K562 (cell line): ENCODE results near the gene HOXA1. TPM values are rescaled to one million over a fixed set of nuclear protein-coding genes. Genes with fewer than 3 reads are reported as not detected.

ENCODE experiments used
- ATAC-seq: fragments of 200-7000 bp; cut with Tn5 transposase; 3 replicates; pipeline ENCODE4 v1.9.1; 2020; ENCODE audit warnings: moderate library complexity
- BruUV-seq: library from RNA; stranded (reverse); fragments of 400-500 nt; replicated peaks from 2 replicates; lab custom pipeline; 2021; lab: Mats Ljungman, UMichigan
- CTCF ChIA-PET: fragments of 300-600 bp; formaldehyde crosslinking; extraction: SDS; loops from one replicate; lab custom pipeline; 2021; ENCODE audit warnings: low intra/inter-chr PET ratio; lab: Yijun Ruan, JAX
- POLR2A ChIA-PET: fragments of 300-600, 350-650 bp; sonication (Branson Sonifier 250); formaldehyde crosslinking; extraction: SDS; loops from one replicate; lab custom pipeline; 2021; ENCODE audit warnings: antibody characterized with exemption, inconsistent platforms; lab: Yijun Ruan, JAX
- DNase-seq, 4 experiments: peaks; one replicate each; pipeline versions ENCODE4 v3.0.0 to v3.0.0-alpha.2; 2011 to 2018; ENCODE audit warnings: low spot score in 3 of 4, mixed read lengths in 3 of 4; ENCODE audit errors: extremely low read depth in 1 of 4
- FAIRE-seq: peaks from 2 replicates; lab custom pipeline; 2011; peaks lifted over from hg19 to GRCh38; lab: Jason Lieb, UNC
- H2AFZ ChIP-seq: 2 replicates; pipeline ENCODE4 v1.6.0; 2011; ENCODE audit warnings: low read depth, low read length, control low read depth, inconsistent platforms
- H3K27ac ChIP-seq: fragments of 200-600 bp; 3 replicates; pipeline ENCODE4 v1.8.0; 2011; ENCODE audit warnings: low read depth, mild to moderate bottlenecking, control low read depth, inconsistent platforms, low read length, moderate library complexity, mixed read lengths; ENCODE audit errors: extremely low read depth
- H3K27me3 ChIP-seq, 2 experiments: fragments of 300-600 bp in 1 of 2; 2 replicates in 1 of 2; 3 replicates in 1 of 2; pipeline versions ENCODE4 v1.6.0 to v1.8.0; 2011; ENCODE audit warnings: inconsistent platforms in 2 of 2, low read length in 2 of 2, mild to moderate bottlenecking in 1 of 2, mixed read lengths in 1 of 2, moderate library complexity in 1 of 2; ENCODE audit not compliant: control insufficient read depth in 2 of 2, insufficient read depth in 2 of 2
- H3K36me3 ChIP-seq: fragments of 300-600 bp; 3 replicates; pipeline ENCODE4 v1.8.0; 2011; ENCODE audit warnings: mild to moderate bottlenecking, low read length, inconsistent platforms; ENCODE audit not compliant: control insufficient read depth, insufficient read depth
- H3K4me1 ChIP-seq, 2 experiments: fragments of 200-600 bp in 1 of 2; replicated peaks in 1 of 2; 2 replicates in 1 of 2; 3 replicates in 1 of 2; pipeline versions ENCODE4 v1.5.1 to v1.8.0; 2011; ENCODE audit warnings: inconsistent platforms in 2 of 2, low read length in 2 of 2, mild to moderate bottlenecking in 1 of 2, mixed read lengths in 1 of 2, moderate library complexity in 1 of 2; ENCODE audit not compliant: control insufficient read depth in 2 of 2, insufficient read depth in 2 of 2
- H3K4me2 ChIP-seq: 2 replicates; pipeline ENCODE4 v1.6.1; 2011; ENCODE audit warnings: low read length, control low read depth, inconsistent platforms, mixed read lengths; ENCODE audit not compliant: insufficient read depth
- H3K4me3 ChIP-seq: fragments of 200-600 bp; sonication (generic), shearing (Covaris generic); 2 replicates; pipeline ENCODE4 v1.5.1; 2016; ENCODE audit warnings: control low read depth, inconsistent platforms
- H3K79me2 ChIP-seq: fragments of 200-600 bp; 3 replicates; pipeline ENCODE4 v1.8.0; 2011; ENCODE audit warnings: low read length, inconsistent platforms; ENCODE audit not compliant: control insufficient read depth, insufficient read depth
- H3K9ac ChIP-seq, 2 experiments: 2 replicates each; pipeline versions ENCODE4 v1.6.0 to v1.6.1; 2011; ENCODE audit warnings: low read depth in 2 of 2, low read length in 2 of 2, control low read depth in 1 of 2, inconsistent platforms in 1 of 2, mild to moderate bottlenecking in 1 of 2, mixed read lengths in 1 of 2; ENCODE audit not compliant: insufficient read depth in 1 of 2
- H3K9me1 ChIP-seq: one replicate; pipeline ENCODE4 v1.6.0; 2011; ENCODE audit warnings: inconsistent platforms, mild to moderate bottlenecking, low read length, moderate library complexity; ENCODE audit not compliant: control insufficient read depth, insufficient read depth
- H3K9me3 ChIP-seq: replicated peaks from 2 replicates; pipeline ENCODE4 v1.5.1; 2011; ENCODE audit warnings: low read depth, low read length, inconsistent platforms; ENCODE audit not compliant: control insufficient read depth, insufficient read depth
- H4K20me1 ChIP-seq: replicated peaks from 2 replicates; pipeline ENCODE4 v1.6.1; 2011; ENCODE audit warnings: low read length, inconsistent platforms, mixed read lengths; ENCODE audit not compliant: control insufficient read depth, insufficient read depth
- BDP1 ChIP-seq: IDR thresholded peaks from 3 replicates; pipeline ENCODE4 v1.6.1; 2011; ENCODE audit not compliant: insufficient read length, insufficient read depth
- CBFA2T2 ChIP-seq: fragments of 450-650 bp; conservative IDR thresholded peaks from 2 replicates; pipeline ENCODE4 v1.6.1; 2017; ENCODE audit warnings: mild to moderate bottlenecking
- EP300 ChIP-seq: IDR thresholded peaks from 2 replicates; pipeline ENCODE4 v1.6.1; 2012; ENCODE audit warnings: low read length, improper control_type of control experiment
- GTF2F1 ChIP-seq: IDR thresholded peaks from 2 replicates; pipeline ENCODE4 v1.6.1; 2011; ENCODE audit warnings: low read depth, low read length, improper control_type of control experiment
- MAFK ChIP-seq: IDR thresholded peaks from 2 replicates; pipeline ENCODE4 v1.6.1; 2011; ENCODE audit warnings: low read length, improper control_type of control experiment
- MED1 ChIP-seq: sonication (generic); formaldehyde crosslinking; IDR thresholded peaks from 2 replicates; pipeline ENCODE4 v1.8.1; 2023; ENCODE audit warnings: missing genetic modification reagents, borderline replicate concordance
- NR3C1 ChIP-seq: sonication (generic); formaldehyde crosslinking; IDR thresholded peaks from 2 replicates; pipeline ENCODE4 v1.8.1; 2022; ENCODE audit warnings: missing genetic modification reagents
- RAD51 ChIP-seq: fragments of 450-650 bp; IDR thresholded peaks from 2 replicates; pipeline ENCODE4 v1.7.1; 2016; ENCODE audit warnings: low read depth, mild to moderate bottlenecking, borderline replicate concordance
- SRSF9 ChIP-seq: fragments of 200-400 bp; formaldehyde crosslinking; IDR thresholded peaks from 2 replicates; pipeline ENCODE4 v1.6.1; 2017; ENCODE audit warnings: low read depth, low read length, borderline replicate concordance
- ZBTB1 ChIP-seq: sonication (generic); formaldehyde crosslinking; IDR thresholded peaks from 2 replicates; pipeline ENCODE4 v1.8.1; 2023; ENCODE audit warnings: missing genetic modification reagents, low read depth, mild to moderate bottlenecking, borderline replicate concordance
- ZFX ChIP-seq: sonication (generic); formaldehyde crosslinking; IDR thresholded peaks from 2 replicates; pipeline ENCODE4 v1.8.0; 2022; ENCODE audit warnings: mild to moderate bottlenecking, missing genetic modification reagents, moderate library complexity
- ZNF57 ChIP-seq: fragments of 450-650 bp; formaldehyde crosslinking; IDR thresholded peaks from 2 replicates; pipeline ENCODE4 v1.4.0; 2020; ENCODE audit warnings: mild to moderate bottlenecking, moderate library complexity
- ZNF699 ChIP-seq: fragments of 250-450 bp; sonication (Bioruptor Pico); IDR thresholded peaks from 2 replicates; pipeline ENCODE4 v1.8.0; 2021; ENCODE audit warnings: mild to moderate bottlenecking, moderate library complexity; ENCODE audit not compliant: insufficient replicate concordance
- WGBS: fragments of 100-300 bp; shearing (Covaris generic); methylation state at CpG from one replicate; pipeline ENCODE4 v1.1.6; 2016; ENCODE audit warnings: low coverage, mixed read lengths; ENCODE audit not compliant: insufficient coverage; ENCODE audit errors: missing lambda C conversion rate; 5-methylcytosine and 5-hydroxymethylcytosine counted together
- in situ Hi-C: fragments of 300-500 bp; cut with MboI; formaldehyde crosslinking; loops from 4 replicates; pipeline ENCODE4 v1.15.0; 2018; ENCODE audit warnings: inconsistent platforms, mixed read lengths
- intact Hi-C: fragments of 100-400 bp; cut with micrococcal nuclease; formaldehyde crosslinking; loops from 2 replicates; pipeline ENCODE4 v1.14.2; 2022
- polyA plus RNA-seq, 8 experiments: library from polyadenylated mRNA; depleted of rRNA in 4 of 8; stranded (reverse) in 5 of 8; unstranded in 3 of 8; fragments of >200 nt; fragmentation: Nextera tagmentation in 2 of 8; fragmentation: Illumina TruSeq in 1 of 8; extraction: Ambion mirVana in 2 of 8; extraction: Trizol in 1 of 8; gene quantifications; 2 replicates each; pipeline versions ENCODE4 v1.2.1 to v1.2.3, GENCODE V29; 2011 to 2014; ENCODE audit warnings: inconsistent platforms in 1 of 8, missing spikeins in 1 of 8
- total RNA-seq, 7 experiments: library from RNA; depleted of rRNA in 6 of 7; stranded (reverse); fragments of >200 nt in 6 of 7; fragmentation: Illumina TruSeq in 2 of 7; extraction: Trizol in 2 of 7; gene quantifications; 2 replicates each; pipeline versions ENCODE4 v1.2.1 to v1.2.3, GENCODE V29; 2011 to 2021; ENCODE audit warnings: low replicate concordance in 1 of 7
- TF ChIP-seq, protein P1 (sequence below): IDR thresholded peaks from 2 replicates; pipeline ENCODE4 v1.6.1; 2011; ENCODE audit not compliant: insufficient read length; ENCODE audit errors: extremely low read depth
- TF ChIP-seq, protein P2 (sequence below): fragments of 450-650 bp; IDR thresholded peaks from 2 replicates; pipeline ENCODE4 v1.6.1; 2017; ENCODE audit warnings: mild to moderate bottlenecking, moderate library complexity
- TF ChIP-seq, protein P3 (sequence below): fragments of 450-650 bp; formaldehyde crosslinking; IDR thresholded peaks from 2 replicates; pipeline ENCODE4 v1.4.0; 2020; ENCODE audit warnings: mild to moderate bottlenecking, mixed read lengths

The HOXA1 gene
- total and polyA plus RNA-seq, 9 of the 15 experiments (the other 6 are each of a cell fraction or from before 2014, with no cell fraction given), result 0.03 to 0.63 (median 0.09) TPM; not detected in 4

- TF ChIP-seq GTF2F1 (no peak), MED1 (no peak), NR3C1 (no peak), EP300 (no peak), ZNF57 (no peak)
- TF ChIP-seq, protein P1, sequence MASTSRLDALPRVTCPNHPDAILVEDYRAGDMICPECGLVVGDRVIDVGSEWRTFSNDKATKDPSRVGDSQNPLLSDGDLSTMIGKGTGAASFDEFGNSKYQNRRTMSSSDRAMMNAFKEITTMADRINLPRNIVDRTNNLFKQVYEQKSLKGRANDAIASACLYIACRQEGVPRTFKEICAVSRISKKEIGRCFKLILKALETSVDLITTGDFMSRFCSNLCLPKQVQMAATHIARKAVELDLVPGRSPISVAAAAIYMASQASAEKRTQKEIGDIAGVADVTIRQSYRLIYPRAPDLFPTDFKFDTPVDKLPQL, result no peak
- TF ChIP-seq, protein P2, sequence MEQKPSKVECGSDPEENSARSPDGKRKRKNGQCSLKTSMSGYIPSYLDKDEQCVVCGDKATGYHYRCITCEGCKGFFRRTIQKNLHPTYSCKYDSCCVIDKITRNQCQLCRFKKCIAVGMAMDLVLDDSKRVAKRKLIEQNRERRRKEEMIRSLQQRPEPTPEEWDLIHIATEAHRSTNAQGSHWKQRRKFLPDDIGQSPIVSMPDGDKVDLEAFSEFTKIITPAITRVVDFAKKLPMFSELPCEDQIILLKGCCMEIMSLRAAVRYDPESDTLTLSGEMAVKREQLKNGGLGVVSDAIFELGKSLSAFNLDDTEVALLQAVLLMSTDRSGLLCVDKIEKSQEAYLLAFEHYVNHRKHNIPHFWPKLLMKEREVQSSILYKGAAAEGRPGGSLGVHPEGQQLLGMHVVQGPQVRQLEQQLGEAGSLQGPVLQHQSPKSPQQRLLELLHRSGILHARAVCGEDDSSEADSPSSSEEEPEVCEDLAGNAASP, result no peak
- TF ChIP-seq, all 486 proteins: peak for 0
Observed at GRCh38 chr7:27124902-27125689, 29.3 kb upstream of the HOXA1 start (continued).

DNA sequence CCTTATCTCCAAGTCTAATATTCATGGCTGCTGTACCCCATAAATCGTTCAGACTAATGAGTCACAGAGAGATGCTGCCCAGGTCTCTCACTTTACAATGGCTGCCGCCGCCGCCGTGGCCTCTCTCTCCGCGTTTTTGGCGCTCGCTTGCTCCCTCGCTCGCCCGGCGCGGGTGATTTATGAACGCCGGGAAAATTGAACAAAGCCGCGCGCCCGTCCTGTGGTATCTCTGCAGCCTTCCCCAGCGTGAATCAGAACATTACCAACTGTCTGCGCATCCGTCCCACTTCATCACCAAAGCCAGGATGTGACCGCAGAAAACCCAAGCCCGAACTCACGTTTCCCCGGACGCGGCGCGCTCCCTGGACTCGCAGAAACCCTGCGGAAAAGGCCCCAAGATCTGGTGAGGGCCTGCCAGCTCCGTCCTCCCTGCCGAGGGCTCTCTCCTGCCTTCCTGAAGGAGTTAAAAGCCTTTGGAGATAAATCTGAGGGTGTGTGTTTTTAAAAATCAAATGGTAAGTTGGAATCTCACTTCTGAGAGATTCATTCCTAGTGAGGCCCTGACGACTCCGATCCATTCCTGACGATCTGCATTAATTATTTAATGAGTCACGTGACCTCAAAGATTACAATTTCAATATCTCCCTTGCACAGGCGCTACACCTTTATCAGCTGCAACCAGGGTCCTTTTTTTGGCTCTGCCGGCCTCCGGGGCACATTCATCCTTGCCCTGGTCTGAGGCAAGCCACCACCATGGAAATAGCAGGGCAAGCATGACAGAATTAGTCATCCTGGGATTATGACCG lies 28.5 kb upstream of the HOXA1 start:
- H2AFZ ChIP-seq, result no peak overlapping the region
- POLR2A ChIA-PET, result no interaction called here
- H3K9ac ChIP-seq, result no peak overlapping the region
- intact Hi-C loops (no loop called here), in situ Hi-C loops (no loop called here)
- no peak overlapping the region for H3K4me2 ChIP-seq
- no peak overlapping the region for H3K27ac ChIP-seq
- no peaks in the 10 kb centered on the region for H3K9me3 ChIP-seq
- H3K79me2 ChIP-seq, result no peaks in the 10 kb centered on the region
- no peak for ATAC-seq
- no peak for FAIRE-seq
- CTCF ChIA-PET, result no interaction called here
- no peak overlapping the region for H3K4me3 ChIP-seq
- no peak for DNase-seq
- no peaks in the 10 kb centered on the region for H3K36me3 ChIP-seq
- 31% methylated on average over 36 of the region's 43 CpGs for WGBS
- H3K9me1 ChIP-seq, result no peaks in the 10 kb centered on the region
- H3K27me3 ChIP-seq, result peaks cover 26 to 61% of the 10 kb centered on the region in 2 experiments; a peak in 4 of 5 replicates
- no TSS peak for BruUV-seq
- no peaks in the 10 kb centered on the region; the same call in none of the 2 replicates for H4K20me1 ChIP-seq
- no peaks in the 10 kb centered on the region for H3K4me1 ChIP-seq
- TF ChIP-seq CBFA2T2, result peak; percentile 36
- TF ChIP-seq BDP1, result no peak
- no peak for TF ChIP-seq SRSF9
- no peak for TF ChIP-seq ZFX (CRISPR knock-in tag)
- peak; percentile 68; the same call in 1 of the 2 replicates for TF ChIP-seq RAD51
- no peak for TF ChIP-seq ZBTB1 (CRISPR knock-in tag)
- no peak for TF ChIP-seq MAFK
- TF ChIP-seq, protein P3, sequence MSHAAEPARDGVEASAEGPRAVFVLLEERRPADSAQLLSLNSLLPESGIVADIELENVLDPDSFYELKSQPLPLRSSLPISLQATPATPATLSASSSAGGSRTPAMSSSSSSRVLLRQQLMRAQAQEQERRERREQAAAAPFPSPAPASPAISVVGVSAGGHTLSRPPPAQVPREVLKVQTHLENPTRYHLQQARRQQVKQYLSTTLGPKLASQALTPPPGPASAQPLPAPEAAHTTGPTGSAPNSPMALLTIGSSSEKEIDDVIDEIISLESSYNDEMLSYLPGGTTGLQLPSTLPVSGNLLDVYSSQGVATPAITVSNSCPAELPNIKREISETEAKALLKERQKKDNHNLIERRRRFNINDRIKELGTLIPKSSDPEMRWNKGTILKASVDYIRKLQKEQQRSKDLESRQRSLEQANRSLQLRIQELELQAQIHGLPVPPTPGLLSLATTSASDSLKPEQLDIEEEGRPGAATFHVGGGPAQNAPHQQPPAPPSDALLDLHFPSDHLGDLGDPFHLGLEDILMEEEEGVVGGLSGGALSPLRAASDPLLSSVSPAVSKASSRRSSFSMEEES (CRISPR knock-in tag), result peak; percentile 94
- no peak for TF ChIP-seq ZNF699 (CRISPR knock-in tag)
